GM23338 (cell line): ENCODE measurements around the gene HOTAIR. TPM values are rescaled to one million over a fixed set of nuclear protein-coding genes. Genes with fewer than 3 reads are reported as not detected.

ENCODE experiments used
- ATAC-seq: fragments of 200-7000 bp; cut with Tn5 transposase; 3 replicates; pipeline ENCODE4 v1.9.1; 2020
- DNase-seq: peaks from one replicate; pipeline ENCODE4 v3.0.0-alpha.2; 2015; ENCODE audit warnings: low spot score
- H2AFZ ChIP-seq: fragments of 200-600 bp; sonication (generic); 2 replicates; pipeline ENCODE4 v1.8.0; 2016; ENCODE audit warnings: antibody characterized with exemption, mild to moderate bottlenecking, moderate library complexity
- H3F3A ChIP-seq: fragments of 200-600 bp; sonication (generic); replicated peaks from 2 replicates; pipeline ENCODE4 v1.8.0; 2017; ENCODE audit warnings: antibody characterized with exemption, mixed run types, low read depth
- H3K27ac ChIP-seq: fragments of 200-600 bp; sonication (generic); 2 replicates; pipeline ENCODE4 v1.6.1; 2016; ENCODE audit warnings: low read depth
- H3K27me3 ChIP-seq: fragments of 200-600 bp; sonication (generic); 2 replicates; pipeline ENCODE4 v1.8.0; 2016; ENCODE audit warnings: mild to moderate bottlenecking, mixed run types, moderate library complexity; ENCODE audit not compliant: insufficient read depth
- H3K36me3 ChIP-seq: fragments of 200-600 bp; sonication (generic); 2 replicates; pipeline ENCODE4 v1.8.0; 2016; ENCODE audit warnings: mild to moderate bottlenecking; ENCODE audit not compliant: insufficient read depth
- H3K4me1 ChIP-seq: fragments of 200-600 bp; sonication (generic); 2 replicates; pipeline ENCODE4 v1.8.0; 2016; ENCODE audit warnings: mild to moderate bottlenecking, moderate library complexity; ENCODE audit not compliant: insufficient read depth
- H3K4me2 ChIP-seq: fragments of 200-600 bp; sonication (generic); 2 replicates; pipeline ENCODE4 v1.7.1; 2017; ENCODE audit warnings: mixed run types
- H3K4me3 ChIP-seq: fragments of 200-600 bp; sonication (generic); 2 replicates; pipeline ENCODE4 v1.6.1; 2016; ENCODE audit warnings: mixed run types
- H3K79me2 ChIP-seq: fragments of 200-600 bp; sonication (generic); replicated peaks from 2 replicates; pipeline ENCODE4 v1.8.0; 2017; ENCODE audit warnings: mild to moderate bottlenecking; ENCODE audit not compliant: insufficient read depth
- H3K9me2 ChIP-seq: fragments of 200-600 bp; sonication (generic); 2 replicates; pipeline ENCODE4 v1.8.0; 2017; ENCODE audit not compliant: insufficient read depth
- H4K20me1 ChIP-seq: fragments of 200-600 bp; sonication (generic); replicated peaks from 2 replicates; pipeline ENCODE4 v1.8.0; 2017; ENCODE audit warnings: mild to moderate bottlenecking; ENCODE audit not compliant: insufficient read depth
- H3K27ac Mint-ChIP-seq: 2 replicates; pipeline ENCODE4 v1.8.0; 2020; ENCODE audit warnings: inconsistent platforms, mild to moderate bottlenecking, moderate library complexity, mixed read lengths
- H3K27me3 Mint-ChIP-seq: 3 replicates; pipeline ENCODE4 v1.8.0; 2022; ENCODE audit warnings: low read depth, mild to moderate bottlenecking, moderate library complexity, mixed read lengths, inconsistent platforms; ENCODE audit not compliant: insufficient read depth, poor library complexity
- H3K36me3 Mint-ChIP-seq: 3 replicates; pipeline ENCODE4 v1.8.0; 2021; ENCODE audit warnings: low read depth, mild to moderate bottlenecking, inconsistent platforms, moderate library complexity, mixed read lengths
- H3K4me1 Mint-ChIP-seq: 3 replicates; pipeline ENCODE4 v1.8.0; 2020; ENCODE audit warnings: mild to moderate bottlenecking, inconsistent platforms, mixed read lengths
- H3K4me3 Mint-ChIP-seq: 3 replicates; pipeline ENCODE4 v1.8.0; 2021; ENCODE audit warnings: moderate library complexity, mild to moderate bottlenecking, inconsistent platforms, mixed read lengths
- H3K9me3 Mint-ChIP-seq: 3 replicates; pipeline ENCODE4 v1.8.0; 2020; ENCODE audit warnings: moderate library complexity, mild to moderate bottlenecking, inconsistent platforms, mixed read lengths
- CREB1 ChIP-seq: fragments of 250-450 bp; sonication (Bioruptor Pico); IDR thresholded peaks from 2 replicates; pipeline ENCODE4 v1.5.0; 2020; ENCODE audit warnings: low read depth, mild to moderate bottlenecking, moderate library complexity
- EZH2 ChIP-seq: fragments of 200-600 bp; sonication (generic); IDR thresholded peaks from one replicate; pipeline ENCODE4 v1.8.0; 2017; ENCODE audit warnings: antibody characterized with exemption, mild to moderate bottlenecking, low read depth; ENCODE audit not compliant: unreplicated experiment
- NANOG ChIP-seq: IDR thresholded peaks from 2 replicates; pipeline ENCODE4 v1.6.1; 2016; ENCODE audit warnings: antibody characterized with exemption, borderline replicate concordance
- STAT1 ChIP-seq: IDR thresholded peaks from one replicate; pipeline ENCODE4 v1.6.1; 2016; ENCODE audit warnings: antibody characterized with exemption; ENCODE audit not compliant: unreplicated experiment
- ZNF114 ChIP-seq: fragments of 250-450 bp; sonication (Bioruptor Pico); IDR thresholded peaks from 2 replicates; pipeline ENCODE4 v1.5.0; 2020; ENCODE audit warnings: mild to moderate bottlenecking, moderate library complexity
- ZNF331 ChIP-seq: fragments of 250-450 bp; sonication (Bioruptor Pico); IDR thresholded peaks from 2 replicates; pipeline ENCODE4 v1.5.0; 2020; ENCODE audit warnings: low read depth, mild to moderate bottlenecking, moderate library complexity
- polyA plus RNA-seq: library from polyadenylated mRNA; unstranded; fragments of >200 nt; fragmentation: Nextera tagmentation; extraction: Ambion mirVana; gene quantifications from 2 replicates; pipeline ENCODE4 v1.2.1, GENCODE V29; 2016
- total RNA-seq: library from RNA; depleted of rRNA; stranded (reverse); fragments of >200 nt; shearing (Covaris generic); gene quantifications from 2 replicates; pipeline ENCODE4 v1.2.3, GENCODE V29; 2014
- TF ChIP-seq, protein P1 (sequence below): IDR thresholded peaks from 2 replicates; pipeline ENCODE4 v1.6.1; 2016; ENCODE audit warnings: antibody characterized with exemption
- TF ChIP-seq, protein P2 (sequence below), 2 experiments: fragments of 200-600 bp in 1 of 2; sonication (generic) in 1 of 2; conservative IDR thresholded peaks; 2 replicates each; pipeline versions ENCODE4 v1.5.1 to v1.6.1; 2016 to 2017; ENCODE audit warnings: antibody characterized with exemption in 2 of 2, low read depth in 2 of 2, mild to moderate bottlenecking in 2 of 2, moderate library complexity in 1 of 2
- TF ChIP-seq, protein P3 (sequence below): IDR thresholded peaks from one replicate; pipeline ENCODE4 v1.6.1; 2018; ENCODE audit warnings: antibody characterized with exemption; ENCODE audit not compliant: unreplicated experiment

The HOTAIR gene
- total and polyA plus RNA-seq, 2 experiments from 2014 or later, result not detected

DNA sequence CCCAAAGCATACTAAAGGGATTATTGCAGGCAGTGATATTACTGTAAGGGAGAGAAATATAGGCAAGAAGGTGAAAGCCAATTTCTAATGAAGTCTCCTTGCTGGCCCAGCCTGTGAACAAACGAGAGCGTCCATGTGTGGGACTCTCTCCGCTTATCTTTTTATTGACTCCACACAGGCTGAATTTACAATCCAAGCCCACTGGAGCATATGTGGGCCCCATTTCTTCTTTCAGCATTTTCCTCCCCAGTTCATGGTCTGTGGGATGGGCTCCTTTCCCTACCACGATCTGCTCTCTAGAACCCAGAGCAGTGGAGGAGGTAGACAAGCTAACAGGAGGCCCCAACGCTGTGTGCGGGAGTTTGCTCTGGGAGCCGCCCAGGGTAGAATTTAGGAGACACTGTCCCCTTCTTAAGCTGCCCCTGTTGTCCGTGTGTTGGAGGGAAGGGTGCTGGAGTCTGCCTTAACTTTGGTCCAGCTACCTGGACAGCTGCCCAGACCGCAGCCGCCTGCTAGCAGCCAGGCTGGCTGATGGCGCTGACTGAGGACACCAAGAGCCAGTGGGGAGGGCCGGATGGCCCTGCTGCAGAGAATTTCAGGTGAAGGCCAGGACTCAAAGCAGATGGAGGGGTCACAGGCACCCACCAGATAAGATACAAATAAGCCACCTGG, 5.0 kb downstream of the HOTAIR start (continued):
- no peak for TF ChIP-seq ZNF331 (CRISPR knock-in tag)
- no peak for TF ChIP-seq CREB1 (CRISPR knock-in tag)
- no peak for TF ChIP-seq STAT1
- TF ChIP-seq, protein P1, sequence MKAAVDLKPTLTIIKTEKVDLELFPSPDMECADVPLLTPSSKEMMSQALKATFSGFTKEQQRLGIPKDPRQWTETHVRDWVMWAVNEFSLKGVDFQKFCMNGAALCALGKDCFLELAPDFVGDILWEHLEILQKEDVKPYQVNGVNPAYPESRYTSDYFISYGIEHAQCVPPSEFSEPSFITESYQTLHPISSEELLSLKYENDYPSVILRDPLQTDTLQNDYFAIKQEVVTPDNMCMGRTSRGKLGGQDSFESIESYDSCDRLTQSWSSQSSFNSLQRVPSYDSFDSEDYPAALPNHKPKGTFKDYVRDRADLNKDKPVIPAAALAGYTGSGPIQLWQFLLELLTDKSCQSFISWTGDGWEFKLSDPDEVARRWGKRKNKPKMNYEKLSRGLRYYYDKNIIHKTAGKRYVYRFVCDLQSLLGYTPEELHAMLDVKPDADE, result no peak
- no peak for TF ChIP-seq ZNF114 (CRISPR knock-in tag)

DNA sequence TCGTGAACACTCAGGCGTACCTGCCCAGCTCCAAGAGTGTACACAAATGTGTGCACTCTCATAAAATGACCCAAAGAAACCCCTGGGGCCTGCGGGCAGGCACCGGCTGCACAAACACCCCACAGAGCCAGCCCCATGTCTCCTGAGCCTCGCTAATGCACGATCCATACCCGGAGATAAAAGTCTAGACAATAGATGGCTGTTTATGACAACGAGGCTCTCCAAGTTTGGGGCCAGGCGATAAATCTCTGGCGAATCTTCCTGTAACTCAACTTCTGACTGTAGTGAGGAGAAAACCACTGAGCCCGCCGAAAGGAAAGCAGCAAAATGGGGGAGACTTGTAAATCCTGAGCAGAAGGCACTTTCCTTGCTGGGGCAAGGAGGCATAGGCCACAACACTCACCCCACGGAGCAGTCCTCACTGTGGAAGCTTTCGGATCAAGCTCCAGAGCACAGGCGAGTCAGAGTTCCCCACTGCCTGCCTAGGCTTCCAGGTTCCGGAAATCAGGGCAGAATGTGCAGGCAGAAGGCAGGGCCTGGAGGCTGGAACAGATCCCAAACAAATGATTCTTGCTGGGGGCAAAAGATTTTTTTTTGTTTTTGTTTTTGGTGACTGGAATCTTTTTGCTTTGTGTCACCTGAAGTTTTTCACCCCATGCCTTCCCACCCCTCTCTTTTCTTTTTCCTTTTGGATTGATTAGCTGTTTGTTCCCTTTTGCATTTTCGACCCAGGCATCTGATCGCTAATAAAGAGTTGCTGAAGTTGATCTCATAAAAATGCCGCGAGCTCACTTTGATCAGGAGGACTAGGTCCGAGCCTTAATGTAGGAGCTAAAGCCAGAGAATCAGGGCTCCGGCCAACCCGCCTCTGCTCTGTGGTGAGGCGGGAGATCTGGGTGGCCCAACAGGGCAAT, 6.3 kb downstream of the HOTAIR start:
- H2AFZ ChIP-seq, result no peak overlapping the region
- Mint-ChIP-seq H3K36me3 (no peaks in the 10 kb centered on the region; the same call in 2 of the 3 replicates), H3K9me3 (no peaks in the 10 kb centered on the region; the same call in 1 of the 3 replicates), H3K4me3 (no peak overlapping the region), H3K27ac (no peak overlapping the region), H3K4me1 (peaks cover 21% of the 10 kb centered on the region), H3K27me3 (peaks cover 100% of the 10 kb centered on the region)
- DNase-seq (no peak), ATAC-seq (no peak)
- no peak overlapping the region for H3K4me3 ChIP-seq
- no peaks in the 10 kb centered on the region for H3K79me2 ChIP-seq
- no peak overlapping the region for H3K27ac ChIP-seq
- H3K9me2 ChIP-seq, result no peaks in the 10 kb centered on the region
- peaks cover 70% of the 10 kb centered on the region for H4K20me1 ChIP-seq
- no peaks in the 10 kb centered on the region; the same call in 1 of the 2 replicates for H3K36me3 ChIP-seq
- peaks cover 49% of the 10 kb centered on the region for H3F3A ChIP-seq
- peaks cover 18% of the 10 kb centered on the region for H3K4me1 ChIP-seq
- H3K4me2 ChIP-seq, result no peak overlapping the region
- peaks cover 100% of the 10 kb centered on the region for H3K27me3 ChIP-seq
- TF ChIP-seq NANOG (no peak), CREB1 (CRISPR knock-in tag) (no peak), STAT1 (no peak), EZH2 (peak; percentile 92), ZNF331 (CRISPR knock-in tag) (no peak), ZNF114 (CRISPR knock-in tag) (no peak)
- TF ChIP-seq, protein P2, sequence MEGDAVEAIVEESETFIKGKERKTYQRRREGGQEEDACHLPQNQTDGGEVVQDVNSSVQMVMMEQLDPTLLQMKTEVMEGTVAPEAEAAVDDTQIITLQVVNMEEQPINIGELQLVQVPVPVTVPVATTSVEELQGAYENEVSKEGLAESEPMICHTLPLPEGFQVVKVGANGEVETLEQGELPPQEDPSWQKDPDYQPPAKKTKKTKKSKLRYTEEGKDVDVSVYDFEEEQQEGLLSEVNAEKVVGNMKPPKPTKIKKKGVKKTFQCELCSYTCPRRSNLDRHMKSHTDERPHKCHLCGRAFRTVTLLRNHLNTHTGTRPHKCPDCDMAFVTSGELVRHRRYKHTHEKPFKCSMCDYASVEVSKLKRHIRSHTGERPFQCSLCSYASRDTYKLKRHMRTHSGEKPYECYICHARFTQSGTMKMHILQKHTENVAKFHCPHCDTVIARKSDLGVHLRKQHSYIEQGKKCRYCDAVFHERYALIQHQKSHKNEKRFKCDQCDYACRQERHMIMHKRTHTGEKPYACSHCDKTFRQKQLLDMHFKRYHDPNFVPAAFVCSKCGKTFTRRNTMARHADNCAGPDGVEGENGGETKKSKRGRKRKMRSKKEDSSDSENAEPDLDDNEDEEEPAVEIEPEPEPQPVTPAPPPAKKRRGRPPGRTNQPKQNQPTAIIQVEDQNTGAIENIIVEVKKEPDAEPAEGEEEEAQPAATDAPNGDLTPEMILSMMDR (conservative IDR thresholded peaks at IDR 0.05; ENCODE audit: low read depth in 2 of 2), result no peak
- TF ChIP-seq, protein P3, sequence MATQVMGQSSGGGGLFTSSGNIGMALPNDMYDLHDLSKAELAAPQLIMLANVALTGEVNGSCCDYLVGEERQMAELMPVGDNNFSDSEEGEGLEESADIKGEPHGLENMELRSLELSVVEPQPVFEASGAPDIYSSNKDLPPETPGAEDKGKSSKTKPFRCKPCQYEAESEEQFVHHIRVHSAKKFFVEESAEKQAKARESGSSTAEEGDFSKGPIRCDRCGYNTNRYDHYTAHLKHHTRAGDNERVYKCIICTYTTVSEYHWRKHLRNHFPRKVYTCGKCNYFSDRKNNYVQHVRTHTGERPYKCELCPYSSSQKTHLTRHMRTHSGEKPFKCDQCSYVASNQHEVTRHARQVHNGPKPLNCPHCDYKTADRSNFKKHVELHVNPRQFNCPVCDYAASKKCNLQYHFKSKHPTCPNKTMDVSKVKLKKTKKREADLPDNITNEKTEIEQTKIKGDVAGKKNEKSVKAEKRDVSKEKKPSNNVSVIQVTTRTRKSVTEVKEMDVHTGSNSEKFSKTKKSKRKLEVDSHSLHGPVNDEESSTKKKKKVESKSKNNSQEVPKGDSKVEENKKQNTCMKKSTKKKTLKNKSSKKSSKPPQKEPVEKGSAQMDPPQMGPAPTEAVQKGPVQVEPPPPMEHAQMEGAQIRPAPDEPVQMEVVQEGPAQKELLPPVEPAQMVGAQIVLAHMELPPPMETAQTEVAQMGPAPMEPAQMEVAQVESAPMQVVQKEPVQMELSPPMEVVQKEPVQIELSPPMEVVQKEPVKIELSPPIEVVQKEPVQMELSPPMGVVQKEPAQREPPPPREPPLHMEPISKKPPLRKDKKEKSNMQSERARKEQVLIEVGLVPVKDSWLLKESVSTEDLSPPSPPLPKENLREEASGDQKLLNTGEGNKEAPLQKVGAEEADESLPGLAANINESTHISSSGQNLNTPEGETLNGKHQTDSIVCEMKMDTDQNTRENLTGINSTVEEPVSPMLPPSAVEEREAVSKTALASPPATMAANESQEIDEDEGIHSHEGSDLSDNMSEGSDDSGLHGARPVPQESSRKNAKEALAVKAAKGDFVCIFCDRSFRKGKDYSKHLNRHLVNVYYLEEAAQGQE, result no peak
